IPS DF 19.7 (cell line): ENCODE results near the gene CADM2.

Source experiments
- DNase-seq: peaks from one replicate; pipeline ENCODE4 v3.0.0-alpha.2; 2013; ENCODE audit warnings: low read depth, low spot score

Gene CADM2

DNA sequence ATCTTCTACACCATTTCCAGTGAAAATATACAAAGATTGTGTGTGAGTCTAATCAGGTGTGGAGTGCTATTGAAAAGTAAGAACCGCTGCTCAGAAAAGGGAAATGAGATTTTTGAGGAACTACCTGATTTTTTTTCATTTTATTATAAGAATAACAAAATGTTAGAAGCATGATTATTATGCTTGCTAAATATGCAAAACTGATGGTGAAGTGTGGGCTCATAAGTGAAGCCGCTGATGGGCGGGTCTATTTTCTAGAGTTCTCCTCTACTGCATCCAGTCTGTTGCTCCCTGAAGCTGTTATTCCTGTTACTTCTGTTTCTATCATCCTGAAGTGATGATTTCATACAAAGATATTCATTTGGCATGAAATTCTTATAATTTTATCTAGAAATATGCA lies 612.0 kb downstream of the CADM2 start:
- no peak for DNase-seq

DNA sequence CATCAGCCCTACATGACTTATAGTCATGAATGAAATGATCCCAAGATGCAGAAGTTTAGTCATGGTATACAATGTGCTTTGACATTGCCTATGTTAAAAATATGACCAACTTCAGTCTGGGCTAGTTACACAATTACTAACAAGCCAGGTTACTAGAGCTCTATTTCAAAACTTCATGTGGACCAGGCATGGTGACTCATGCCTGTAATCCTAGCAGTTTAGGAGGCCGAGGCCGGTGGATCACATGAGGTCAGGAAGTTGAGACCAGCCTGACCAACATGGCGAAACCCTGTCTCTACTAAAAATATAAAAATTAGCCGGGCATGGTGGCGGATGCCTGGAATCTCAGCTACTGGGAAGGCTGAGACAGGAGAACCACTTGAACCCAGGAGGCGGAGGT lies 613.0 kb downstream of the CADM2 start:
- no peak for DNase-seq

DNA sequence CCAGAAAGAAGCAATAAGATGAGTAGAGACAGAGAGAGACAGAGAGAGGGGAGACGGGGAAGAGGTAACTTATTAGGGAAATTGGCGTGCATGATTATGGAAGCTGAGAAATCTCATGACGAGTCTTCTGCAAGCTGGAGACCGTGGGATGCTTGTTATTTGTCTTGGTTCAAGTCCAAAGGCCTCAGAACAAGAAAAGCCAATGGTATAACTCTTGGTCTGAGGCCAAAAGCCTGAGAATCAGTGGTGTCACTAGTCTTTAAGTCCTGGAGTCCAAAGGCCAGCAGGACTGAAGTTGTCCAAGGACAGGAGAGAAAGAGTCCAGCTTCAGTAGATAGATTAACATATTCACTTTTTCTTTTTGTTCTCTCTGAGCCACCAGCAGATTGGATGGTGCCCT lies 613.6 kb downstream of the CADM2 start:
- no peak for DNase-seq

DNA sequence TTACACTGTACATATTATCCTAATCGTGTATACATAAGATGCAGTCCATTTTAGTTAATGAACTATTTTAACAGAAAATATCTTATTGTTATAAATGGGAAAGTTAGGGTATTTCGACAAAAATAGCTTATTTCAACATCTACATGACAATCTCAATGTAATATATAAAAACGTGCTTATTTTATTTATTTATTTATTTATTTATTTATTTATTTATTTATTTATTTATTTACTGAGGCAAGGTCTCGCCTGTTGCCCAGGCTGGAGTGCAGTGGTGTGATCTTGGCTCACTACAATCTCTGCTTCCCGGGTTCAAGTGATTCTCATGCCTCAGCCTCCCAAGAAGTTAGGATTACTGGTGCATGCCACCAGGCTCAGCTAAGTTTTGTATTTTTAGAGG lies 614.2 kb downstream of the CADM2 start:
- no peak for DNase-seq

DNA sequence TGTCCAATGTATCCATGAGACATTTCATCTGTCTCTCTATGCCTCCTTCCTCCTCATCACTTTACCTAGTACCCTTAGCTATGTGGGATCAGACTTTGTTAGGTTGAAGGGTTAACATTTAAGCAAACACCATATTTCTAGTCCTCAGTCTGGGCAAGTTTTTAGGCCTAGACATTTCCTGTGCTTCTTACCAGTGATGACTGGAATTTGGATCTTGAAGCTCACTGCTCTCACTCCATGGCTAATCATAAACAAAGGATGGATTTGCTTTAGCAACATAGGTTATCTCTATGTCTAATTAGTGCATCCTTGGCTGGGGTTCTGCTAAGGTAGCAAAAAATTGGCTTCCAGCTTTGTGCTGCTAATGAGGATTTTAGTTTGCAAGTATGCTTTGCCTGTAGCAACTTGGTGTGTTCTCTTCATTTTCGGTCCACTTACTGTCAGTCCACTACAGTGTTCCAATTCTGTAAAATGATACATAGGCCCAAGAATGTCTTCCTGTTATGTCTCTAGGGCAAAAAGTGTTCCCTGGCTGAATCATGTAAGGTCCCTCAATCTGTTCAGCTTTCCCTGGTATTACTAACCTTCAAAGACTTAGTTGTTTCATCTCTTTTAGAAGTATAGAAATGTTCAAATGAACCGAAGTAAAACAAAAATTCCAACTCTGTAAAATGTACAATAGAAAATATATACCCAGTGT lies 615.4 kb downstream of the CADM2 start:
- no peak for DNase-seq

DNA sequence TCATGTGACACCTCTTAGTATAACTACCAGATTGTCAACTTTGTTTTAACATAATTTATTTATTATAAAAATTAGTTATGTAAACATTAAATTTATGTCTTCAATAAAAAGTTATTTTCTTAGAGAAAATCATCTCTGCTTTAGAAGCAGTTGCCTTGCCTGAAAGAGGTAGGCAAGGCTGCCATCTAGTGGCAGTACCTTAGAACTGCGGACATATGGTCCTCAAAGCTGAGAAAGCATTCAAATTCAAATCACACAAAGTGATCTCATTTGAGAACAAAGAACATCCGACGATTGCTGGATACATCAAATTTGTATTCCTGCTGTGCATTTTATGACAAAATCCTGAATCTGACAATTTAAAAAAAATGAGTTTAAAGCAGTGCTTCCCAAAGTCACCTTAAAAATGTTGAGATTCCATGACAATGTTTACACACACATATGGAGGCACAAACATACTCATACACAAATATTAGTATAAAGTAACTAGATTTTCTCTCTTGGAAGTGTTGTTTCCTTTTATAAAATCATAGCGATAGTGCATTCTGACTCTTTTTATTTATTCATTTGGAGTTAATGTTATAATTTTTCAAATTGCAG lies 617.4 kb downstream of the CADM2 start:
- no peak for DNase-seq

DNA sequence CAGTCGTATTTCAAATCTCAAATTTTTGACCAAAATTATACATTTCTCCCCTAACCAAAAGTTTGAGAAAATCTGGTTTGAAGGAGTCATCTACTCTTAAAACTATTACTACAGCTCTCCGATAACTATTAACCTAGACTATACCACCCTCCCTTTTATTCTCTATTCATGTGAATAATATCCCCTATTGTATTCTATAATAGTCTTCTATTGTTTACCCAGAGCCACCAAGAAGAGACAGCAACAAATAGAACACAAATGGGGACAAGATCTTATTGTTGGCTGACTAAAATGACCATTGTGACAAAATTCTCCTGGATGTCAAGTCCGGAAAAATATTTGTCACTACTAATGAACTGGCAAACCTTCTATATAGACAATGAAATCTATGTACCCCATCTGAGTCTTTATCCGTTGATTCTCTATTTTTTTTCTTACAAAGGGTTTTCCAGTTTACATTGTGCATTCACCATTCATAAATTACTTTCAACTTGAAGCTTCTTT lies 618.0 kb downstream of the CADM2 start:
- no peak for DNase-seq

DNA sequence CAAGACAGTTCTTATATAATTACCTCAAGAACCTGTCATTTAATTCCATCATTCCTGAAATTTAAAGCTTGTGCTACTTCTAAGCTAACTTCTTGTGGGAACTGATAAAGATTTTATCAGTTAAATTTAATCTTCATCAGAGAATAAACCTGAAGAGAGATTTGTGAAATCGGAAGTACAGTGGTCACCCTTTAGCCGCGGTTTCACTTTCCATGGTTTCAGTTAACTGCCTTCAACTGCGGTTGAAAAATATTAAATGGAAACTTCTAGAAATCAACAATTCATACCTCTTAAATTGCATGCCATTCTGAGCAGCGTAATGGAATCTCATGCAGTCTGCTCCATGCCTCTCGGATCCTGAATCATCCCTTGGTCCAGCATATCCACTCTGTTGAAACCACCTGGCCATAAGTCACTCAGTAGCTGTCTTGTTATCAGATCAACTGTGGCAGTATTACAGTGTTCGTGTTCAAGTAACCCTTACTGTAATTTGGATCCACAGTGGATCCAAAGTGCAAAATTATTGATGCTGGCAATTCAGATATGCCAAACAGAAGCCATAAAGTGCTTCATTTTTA lies 626.1 kb downstream of the CADM2 start:
- DNase-seq, result no peak

DNA sequence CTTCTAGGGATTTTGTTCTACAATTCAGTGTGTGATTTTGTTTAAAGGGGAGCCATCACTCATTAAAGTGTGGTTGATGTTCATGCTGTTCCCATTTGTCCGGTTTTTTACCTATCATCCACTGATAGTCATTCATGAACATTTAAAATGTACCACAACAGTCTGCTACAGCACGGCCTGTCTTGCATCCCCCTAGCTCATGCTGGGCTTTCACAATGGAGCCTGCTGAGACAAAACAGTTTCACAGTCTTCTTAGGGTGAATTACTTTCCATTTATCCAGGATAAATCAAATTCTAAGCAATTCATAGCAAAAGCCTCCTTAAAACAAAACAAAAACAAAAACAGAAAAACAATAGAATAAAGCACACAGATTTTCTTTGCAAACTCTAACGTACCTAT lies 627.2 kb downstream of the CADM2 start:
- no peak for DNase-seq

DNA sequence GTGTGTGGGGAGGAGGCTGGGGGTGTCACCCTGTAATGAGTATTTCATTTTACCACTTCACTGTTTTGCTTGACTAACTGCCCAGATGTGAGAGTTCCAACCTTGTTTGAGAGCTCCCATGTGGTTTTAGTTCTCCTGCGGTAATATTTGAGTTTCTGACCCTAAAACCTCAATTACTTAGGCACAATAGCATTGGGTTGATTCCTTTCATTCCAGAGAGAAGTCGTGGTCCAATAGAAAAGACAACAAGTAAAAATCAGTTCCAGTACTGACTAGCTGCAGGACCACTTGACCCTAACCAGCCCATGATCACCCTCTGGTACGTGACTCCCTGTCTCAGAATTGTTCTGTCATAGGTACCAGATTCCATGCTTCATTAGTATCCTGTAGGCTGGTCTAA lies 630.4 kb downstream of the CADM2 start:
- DNase-seq, result no peak

DNA sequence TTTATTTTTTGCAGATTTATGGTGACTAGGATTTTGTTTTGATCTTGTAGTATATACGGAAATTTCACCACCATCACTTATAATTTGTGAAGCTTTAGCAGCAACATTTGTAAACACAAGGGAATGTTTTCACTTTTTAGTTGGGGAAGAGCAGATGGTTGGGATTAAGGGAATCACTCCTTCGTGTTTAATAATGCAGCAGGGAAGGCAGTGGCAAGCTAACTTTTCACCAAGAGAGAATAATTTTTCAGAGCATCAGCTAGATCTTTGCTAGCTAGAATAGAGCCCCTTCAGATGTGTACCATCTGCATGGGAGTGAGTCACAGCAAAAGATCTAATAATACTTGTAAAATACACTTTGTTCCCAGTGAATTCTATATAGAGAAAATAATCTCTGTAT lies 632.7 kb downstream of the CADM2 start:
- DNase-seq, result no peak

DNA sequence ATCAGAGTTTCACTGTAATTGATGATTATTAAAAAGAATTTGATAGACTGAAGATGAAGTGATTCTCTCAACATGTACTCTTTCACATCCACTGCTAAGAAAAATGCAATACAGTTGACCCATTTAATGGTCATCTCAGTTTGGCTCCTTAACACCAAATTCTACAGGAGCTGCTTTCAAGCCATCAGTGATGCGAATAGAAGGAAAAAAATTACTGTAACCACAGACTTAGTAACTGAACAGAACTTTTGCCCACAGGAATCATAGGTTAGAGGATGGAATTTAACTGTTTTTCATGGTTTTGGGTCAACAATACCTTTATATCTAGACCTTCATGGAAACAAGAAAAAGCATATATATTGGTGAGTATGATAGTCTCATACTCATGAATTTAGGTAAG lies 633.5 kb downstream of the CADM2 start:
- no peak for DNase-seq

DNA sequence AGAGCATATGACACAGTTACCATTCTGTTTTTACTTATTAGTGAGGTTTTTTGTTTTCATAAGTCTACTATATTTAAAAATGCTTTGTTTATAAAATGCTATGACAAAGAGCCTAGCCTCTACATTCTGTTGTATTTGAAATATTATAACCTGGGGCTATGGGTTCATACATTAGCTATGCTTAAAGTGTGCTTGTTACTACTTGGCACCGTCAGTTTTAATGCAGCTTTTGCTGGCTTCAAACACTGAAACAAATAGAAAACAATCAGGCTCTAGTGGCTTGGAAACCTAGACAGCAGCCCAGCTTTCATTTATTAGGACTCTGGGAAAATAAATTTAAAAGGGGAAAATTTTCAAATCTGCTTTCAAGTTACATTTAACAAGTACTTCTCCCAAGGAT lies 635.9 kb downstream of the CADM2 start:
- no peak for DNase-seq

DNA sequence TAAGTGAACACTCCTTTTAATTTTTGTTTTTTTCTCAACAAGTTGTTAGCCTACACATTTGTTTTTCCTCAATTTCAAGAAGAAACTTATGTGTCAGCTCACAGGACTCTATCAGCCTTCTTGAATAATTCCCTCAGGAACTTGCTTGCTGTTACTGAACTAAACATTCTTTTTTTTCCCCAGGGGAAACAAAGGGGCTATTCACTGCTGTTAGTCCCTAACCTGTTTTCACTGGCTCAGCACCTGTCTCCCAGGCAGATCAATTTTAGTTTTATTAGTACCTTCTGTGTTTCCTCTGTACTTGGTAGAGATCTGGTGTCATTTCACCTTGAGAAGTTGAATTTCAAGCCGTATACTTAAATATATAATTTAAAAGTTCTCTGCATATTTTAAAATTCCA lies 644.6 kb downstream of the CADM2 start:
- no peak for DNase-seq

DNA sequence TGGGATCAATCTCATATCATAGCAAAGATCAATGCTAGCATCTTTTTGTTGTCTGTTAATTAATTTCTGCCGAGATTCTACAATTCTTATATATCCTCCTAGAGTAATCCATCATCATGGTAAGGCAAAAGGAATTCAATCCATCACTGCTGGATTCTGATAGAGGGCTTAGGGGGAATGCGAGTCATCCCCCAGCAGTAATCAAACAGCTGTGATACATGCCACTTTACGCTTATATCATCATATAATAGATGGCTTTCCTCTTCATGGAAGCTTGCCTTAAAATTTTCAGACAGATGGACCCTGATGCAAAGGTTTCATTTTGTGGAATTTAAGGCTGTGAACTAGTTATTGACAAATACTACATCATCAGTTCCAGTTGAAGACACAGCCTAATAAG lies 645.9 kb downstream of the CADM2 start:
- no peak for DNase-seq

DNA sequence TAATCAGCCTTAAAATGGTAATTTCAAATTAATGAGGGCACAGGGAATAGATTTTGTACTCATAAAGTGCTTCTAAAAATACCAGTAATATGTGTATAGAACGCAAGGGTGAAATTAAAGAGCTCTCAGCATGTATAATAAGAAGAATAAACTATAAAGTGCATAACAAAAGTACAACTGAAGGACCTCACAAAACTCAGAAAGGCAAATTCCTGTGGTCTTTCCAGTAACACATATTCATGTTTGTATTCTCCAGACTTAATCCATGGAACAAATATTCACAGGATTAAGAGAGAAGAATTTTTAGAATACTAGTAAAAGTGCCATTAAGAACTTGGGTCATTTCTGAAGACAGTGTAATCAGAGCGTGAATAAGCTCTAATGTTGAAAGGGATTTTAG lies 646.3 kb downstream of the CADM2 start:
- DNase-seq, result no peak

DNA sequence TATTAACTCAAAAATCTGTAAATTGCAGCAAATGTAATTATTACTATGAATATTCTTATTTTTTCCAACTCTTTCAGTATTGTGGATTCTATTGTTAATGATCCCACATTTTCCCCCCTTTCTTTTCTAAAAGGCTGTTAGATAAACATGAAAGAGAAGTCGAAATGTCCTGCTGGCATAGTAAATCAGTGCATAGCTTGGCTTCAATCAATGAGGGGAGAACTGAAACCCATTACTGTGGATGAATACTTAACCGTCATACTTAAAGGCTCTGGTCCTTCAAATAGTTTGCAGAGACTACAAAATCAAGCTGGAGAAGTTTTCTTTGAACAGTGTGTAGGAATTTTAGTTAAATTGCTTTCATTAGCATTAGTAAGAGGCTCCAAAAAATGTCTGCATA lies 667.9 kb downstream of the CADM2 start:
- no peak for DNase-seq

DNA sequence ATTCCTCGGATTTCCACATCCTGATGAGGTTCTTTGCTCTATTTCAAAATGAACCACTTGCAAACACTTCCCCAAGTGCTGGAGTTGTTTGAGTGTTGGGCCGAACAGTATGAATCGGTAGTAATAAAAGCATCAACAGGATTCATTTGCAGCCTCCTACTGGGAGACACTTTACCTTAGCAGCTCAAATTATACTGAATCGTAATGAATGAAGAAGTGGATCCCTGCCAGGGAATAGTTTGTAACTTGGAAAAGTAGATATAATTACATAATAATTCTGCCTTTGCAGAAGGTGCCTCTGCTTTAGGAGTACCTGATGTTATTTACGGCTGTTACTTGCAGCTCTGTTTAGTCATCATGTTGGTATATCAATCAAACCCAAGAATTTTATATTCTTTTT lies 669.1 kb downstream of the CADM2 start:
- DNase-seq, result no peak

DNA sequence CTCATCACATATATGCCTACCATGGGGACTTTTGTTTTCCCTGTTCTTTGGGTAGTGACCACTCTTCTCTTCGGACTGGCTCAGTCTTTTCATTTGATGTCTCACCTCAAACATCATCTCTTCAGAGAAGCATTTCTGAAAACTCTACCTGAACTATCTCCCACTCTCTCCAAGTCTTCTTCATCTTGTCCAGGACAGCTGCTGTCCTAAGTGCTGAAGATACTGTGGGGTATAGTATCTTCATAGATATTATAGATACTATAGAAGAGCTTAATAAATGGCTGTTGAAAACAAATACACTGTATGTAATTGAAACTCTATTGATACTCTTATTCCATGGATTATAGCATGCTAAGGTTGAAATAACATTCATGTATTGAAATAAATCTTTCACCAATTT lies 672.3 kb downstream of the CADM2 start:
- no peak for DNase-seq

DNA sequence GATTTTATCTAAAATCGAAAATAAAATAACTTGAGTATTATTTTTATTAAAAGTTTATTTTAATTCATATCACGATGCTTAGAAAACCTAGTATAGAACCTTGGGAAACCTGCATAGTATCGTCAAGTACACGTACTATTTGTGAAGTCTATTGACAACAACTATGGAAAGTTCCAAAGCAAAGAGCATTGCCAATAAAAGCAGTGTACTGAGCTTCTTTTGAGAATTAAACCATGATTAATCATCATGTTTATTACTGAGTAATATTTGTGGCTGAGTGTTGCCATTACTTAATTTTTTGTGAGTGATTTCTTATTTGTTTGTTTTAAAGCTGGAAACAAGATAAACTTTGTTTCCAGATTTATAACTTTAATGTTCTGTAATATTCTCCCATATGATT lies 674.1 kb downstream of the CADM2 start:
- DNase-seq, result no peak

DNA sequence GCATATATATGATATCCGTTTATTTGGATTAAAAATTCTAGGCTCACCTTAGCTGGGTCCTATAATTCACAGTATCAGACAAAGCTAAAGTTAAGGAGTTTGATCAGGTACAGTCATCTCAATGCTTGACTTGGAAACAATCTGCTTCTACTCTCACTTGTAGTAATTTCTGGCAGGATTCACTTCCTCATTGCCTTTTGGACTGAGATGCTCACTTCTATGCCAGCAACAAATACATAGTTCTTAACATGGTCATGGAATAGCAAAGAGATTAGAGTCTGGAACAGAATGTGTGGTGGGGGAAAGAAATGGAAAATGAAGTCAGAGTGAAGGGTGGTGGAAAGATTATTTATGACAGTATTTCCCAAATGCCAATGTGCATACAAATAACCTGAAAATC lies 693.6 kb downstream of the CADM2 start:
- no peak for DNase-seq

DNA sequence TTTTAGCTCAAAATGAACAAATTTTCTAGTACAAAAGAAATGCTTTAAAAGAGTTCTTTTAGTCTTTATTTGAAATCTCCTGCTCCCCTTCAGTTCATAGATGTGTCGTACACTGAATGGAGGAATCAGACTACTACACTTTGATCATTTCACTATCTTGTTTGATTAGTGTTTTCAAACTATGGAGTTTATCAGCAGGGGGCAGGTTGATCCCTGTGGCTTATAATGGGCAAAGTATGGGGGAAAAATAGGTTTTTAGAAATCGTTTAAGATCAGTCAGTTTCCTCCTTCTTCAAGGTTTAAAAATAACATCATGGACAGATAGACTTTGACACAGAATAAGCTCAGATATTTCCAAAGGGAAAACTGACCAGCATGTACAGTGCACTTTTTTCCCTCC lies 701.7 kb downstream of the CADM2 start:
- no peak for DNase-seq

DNA sequence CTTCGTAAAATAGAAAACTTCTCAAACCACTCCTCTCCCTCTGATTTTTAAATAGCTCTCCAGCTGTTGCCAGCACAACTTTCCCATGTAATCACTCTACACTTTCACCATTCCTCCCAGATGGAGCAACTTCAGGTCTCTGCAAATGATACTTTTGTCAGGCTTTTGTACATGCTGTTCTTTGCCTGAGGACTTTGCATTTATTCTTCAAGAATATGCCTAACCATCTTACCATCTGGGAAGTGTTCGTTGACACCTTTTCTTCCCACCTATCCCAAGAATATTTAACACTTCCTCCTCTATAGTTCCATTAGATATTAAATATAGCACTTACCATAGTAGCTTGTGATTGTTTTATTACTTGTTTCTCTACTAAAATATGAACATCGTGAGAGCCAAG lies 703.7 kb downstream of the CADM2 start:
- DNase-seq, result no peak
